Right lobe of liver (tissue), 4 donors: Measurements from ENCODE around the gene SEPTIN5.

Experiments used
- POLR2A ChIP-seq: fragments of 450-650 bp; IDR thresholded peaks from one replicate; pipeline ENCODE4 v1.6.1; 2017; ENCODE audit warnings: antibody characterized with exemption, mild to moderate bottlenecking
- TF ChIP-seq, protein P1 (sequence below), 4 donors: fragments of 200-600 bp in 3 of 4; fragments of 450-650 bp in 1 of 4; IDR thresholded peaks; one replicate each; pipeline versions ENCODE4 v1.5.1 to v1.8.0; 2016 to 2022; ENCODE audit warnings: antibody characterized with exemption in 4 of 4, mild to moderate bottlenecking in 2 of 4
- donor health status: DM: no; HTN: no; CAD: no.
- donor health status: DM: no; HTN: no; CAD: no.
- donor health status: DM: no; HTN: yes; CAD: no.

DNA sequence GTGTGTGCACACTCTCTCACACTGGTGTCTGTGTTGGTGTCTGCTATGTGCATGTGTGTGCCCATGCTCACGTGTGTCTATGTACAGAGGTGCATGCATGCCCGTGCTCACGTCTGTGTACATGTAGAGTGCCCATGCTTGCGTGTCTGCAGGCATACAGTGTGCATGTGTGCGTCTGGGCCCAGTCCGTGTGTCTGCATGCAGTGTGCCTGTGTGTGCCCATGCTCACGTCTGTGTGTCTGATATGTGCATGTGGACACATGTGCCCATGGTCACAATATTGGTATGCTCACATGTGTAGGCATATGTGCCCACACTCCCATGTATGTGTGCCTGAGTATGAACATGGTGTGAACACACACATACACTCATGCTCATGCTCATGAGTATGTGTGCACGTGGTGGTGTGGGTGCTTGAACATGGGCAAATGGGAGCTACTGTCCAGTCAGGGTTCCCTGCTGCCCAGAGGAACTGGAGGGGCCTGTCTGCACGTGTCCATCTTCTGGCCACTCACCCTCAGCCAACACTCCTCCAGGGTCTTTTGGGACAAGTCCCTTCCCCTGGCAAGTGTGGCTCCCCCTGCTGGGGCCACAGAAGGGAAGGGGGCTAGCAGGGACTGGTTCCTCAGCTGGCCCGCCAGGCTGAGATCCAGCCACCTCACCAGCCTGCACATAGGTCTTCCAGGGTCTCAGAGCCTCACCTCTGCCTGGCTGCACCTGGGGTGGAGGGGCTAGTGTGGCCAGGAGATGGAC lies 39.0 kb downstream of the SEPTIN5 start:
- no peak for TF ChIP-seq POLR2A
- TF ChIP-seq, protein P1, sequence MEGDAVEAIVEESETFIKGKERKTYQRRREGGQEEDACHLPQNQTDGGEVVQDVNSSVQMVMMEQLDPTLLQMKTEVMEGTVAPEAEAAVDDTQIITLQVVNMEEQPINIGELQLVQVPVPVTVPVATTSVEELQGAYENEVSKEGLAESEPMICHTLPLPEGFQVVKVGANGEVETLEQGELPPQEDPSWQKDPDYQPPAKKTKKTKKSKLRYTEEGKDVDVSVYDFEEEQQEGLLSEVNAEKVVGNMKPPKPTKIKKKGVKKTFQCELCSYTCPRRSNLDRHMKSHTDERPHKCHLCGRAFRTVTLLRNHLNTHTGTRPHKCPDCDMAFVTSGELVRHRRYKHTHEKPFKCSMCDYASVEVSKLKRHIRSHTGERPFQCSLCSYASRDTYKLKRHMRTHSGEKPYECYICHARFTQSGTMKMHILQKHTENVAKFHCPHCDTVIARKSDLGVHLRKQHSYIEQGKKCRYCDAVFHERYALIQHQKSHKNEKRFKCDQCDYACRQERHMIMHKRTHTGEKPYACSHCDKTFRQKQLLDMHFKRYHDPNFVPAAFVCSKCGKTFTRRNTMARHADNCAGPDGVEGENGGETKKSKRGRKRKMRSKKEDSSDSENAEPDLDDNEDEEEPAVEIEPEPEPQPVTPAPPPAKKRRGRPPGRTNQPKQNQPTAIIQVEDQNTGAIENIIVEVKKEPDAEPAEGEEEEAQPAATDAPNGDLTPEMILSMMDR (IDR thresholded peaks at IDR 0.05), result no peak
